H1 (cell line): Measurements from ENCODE around the gene MRM2. TPM values are rescaled to one million over a fixed set of nuclear protein-coding genes. Genes with fewer than 3 reads are reported as not detected.

Experiments
- CTCF ChIA-PET: fragments of 300-600 bp; sonication (Branson Sonifier 250); formaldehyde crosslinking; loops from one replicate; lab custom pipeline; 2021; ENCODE audit not compliant: partially characterized antibody; lab: Charles Lee
- POLR2A ChIA-PET: fragments of 300-600 bp; sonication (Branson Sonifier 250); formaldehyde crosslinking; loops from one replicate; lab custom pipeline; 2021; ENCODE audit warnings: inconsistent platforms; ENCODE audit not compliant: partially characterized antibody; lab: Charles Lee
- DNase-seq, 2 experiments: peaks; one replicate each; pipeline versions ENCODE4 v3.0.0 to v3.0.0-alpha.2; 2010 to 2022; ENCODE audit warnings: low spot score in 2 of 2, low read depth in 1 of 2, mixed read lengths in 1 of 2
- FAIRE-seq: peaks from 2 replicates; lab custom pipeline; 2011; peaks lifted over from hg19 to GRCh38; lab: Jason Lieb, UNC
- H2AFZ ChIP-seq: 2 replicates; pipeline ENCODE4 v1.8.1; 2012; ENCODE audit warnings: low read length, inconsistent platforms
- H2AK5ac ChIP-seq: 2 replicates; pipeline ENCODE4 v1.6.1; 2013; ENCODE audit warnings: low read depth, low read length
- H2BK120ac ChIP-seq: replicated peaks from 2 replicates; pipeline ENCODE3; 2013; ENCODE audit warnings: low read depth, low read length, inconsistent platforms
- H2BK12ac ChIP-seq: 2 replicates; pipeline ENCODE4 v1.6.1; 2013; ENCODE audit warnings: low read depth, low read length
- H2BK15ac ChIP-seq: 2 replicates; pipeline ENCODE4 v1.6.1; 2013; ENCODE audit warnings: low read length
- H2BK20ac ChIP-seq: 2 replicates; pipeline ENCODE4 v1.6.1; 2013; ENCODE audit warnings: low read length
- H2BK5ac ChIP-seq: 2 replicates; pipeline ENCODE4 v1.6.1; 2013; ENCODE audit warnings: low read depth, low read length
- H3K14ac ChIP-seq: 2 replicates; pipeline ENCODE4 v1.6.1; 2013; ENCODE audit warnings: inconsistent platforms; ENCODE audit not compliant: insufficient read length
- H3K18ac ChIP-seq: 2 replicates; pipeline ENCODE4 v1.6.1; 2013; ENCODE audit warnings: low read length; ENCODE audit errors: extremely low read depth
- H3K23ac ChIP-seq: 2 replicates; pipeline ENCODE4 v1.6.1; 2013; ENCODE audit warnings: inconsistent platforms; ENCODE audit not compliant: insufficient read length
- H3K23me2 ChIP-seq: 2 replicates; pipeline ENCODE4 v1.6.1; 2013; ENCODE audit warnings: low read depth, low read length
- H3K27ac ChIP-seq: 2 replicates; pipeline ENCODE4 v1.6.1; 2011; ENCODE audit warnings: low read depth, low read length, inconsistent platforms
- H3K27me3 ChIP-seq, 4 experiments: replicated peaks in 1 of 4; 1 replicate in 1 of 4; 2 replicates in 3 of 4; pipeline versions ENCODE4 v1.6.1 to v1.8.1; 2011 to 2013; ENCODE audit warnings: low read length in 3 of 4, mild to moderate bottlenecking in 3 of 4, inconsistent platforms in 2 of 4, mixed read lengths in 2 of 4, moderate library complexity in 1 of 4; ENCODE audit not compliant: control insufficient read depth in 3 of 4, insufficient read depth in 3 of 4; ENCODE audit errors: extremely low read depth in 1 of 4
- H3K36me3 ChIP-seq, 4 experiments: 2 replicates each; pipeline versions ENCODE4 v1.6.1 to v1.8.1; 2011 to 2013; ENCODE audit warnings: mild to moderate bottlenecking in 4 of 4, low read length in 3 of 4, moderate library complexity in 2 of 4, control low read depth in 1 of 4, inconsistent platforms in 1 of 4; ENCODE audit not compliant: insufficient read depth in 4 of 4, control insufficient read depth in 2 of 4
- H3K4ac ChIP-seq: replicated peaks from 2 replicates; pipeline ENCODE3; 2013; ENCODE audit warnings: low read length, low read depth, mixed read lengths, inconsistent platforms; ENCODE audit not compliant: insufficient read length
- H3K4me1 ChIP-seq, 4 experiments: replicated peaks in 1 of 4; 1 replicate in 1 of 4; 2 replicates in 3 of 4; pipeline versions ENCODE4 v1.6.1 to v1.8.1; 2011 to 2013; ENCODE audit warnings: low read length in 3 of 4, inconsistent platforms in 2 of 4, mixed read lengths in 1 of 4; ENCODE audit not compliant: insufficient read depth in 4 of 4, control insufficient read depth in 3 of 4
- H3K4me2 ChIP-seq, 2 experiments: 2 replicates each; pipeline versions ENCODE4 v1.6.1 to v1.8.1; 2011 to 2013; ENCODE audit warnings: low read depth in 2 of 2, low read length in 2 of 2, control low read depth in 1 of 2, inconsistent platforms in 1 of 2, mild to moderate bottlenecking in 1 of 2; ENCODE audit not compliant: insufficient read depth in 1 of 2
- H3K4me3 ChIP-seq, 4 experiments: fragments of 200-600, 300-600 bp in 1 of 4; sonication (generic), shearing (Covaris generic), sonication (Bioruptor Twin) in 1 of 4; 2 replicates each; pipeline versions ENCODE4 v1.5.1 to v1.8.1; 2011 to 2016; ENCODE audit warnings: low read length in 4 of 4, low read depth in 3 of 4, control low read depth in 2 of 4, inconsistent platforms in 2 of 4, mild to moderate bottlenecking in 2 of 4, mixed read lengths in 1 of 4, moderate library complexity in 1 of 4; ENCODE audit not compliant: insufficient read depth in 2 of 4; ENCODE audit errors: extremely low read depth in 1 of 4
- H3K56ac ChIP-seq: replicated peaks from 2 replicates; pipeline ENCODE3; 2013; ENCODE audit warnings: low read depth, mild to moderate bottlenecking, mixed read lengths, low read length, inconsistent platforms; ENCODE audit not compliant: insufficient read length
- H3K79me1 ChIP-seq: 2 replicates; pipeline ENCODE4 v1.6.1; 2013; ENCODE audit warnings: low read depth, low read length, control low read depth
- H3K79me2 ChIP-seq, 2 experiments: 2 replicates each; pipeline versions ENCODE4 v1.6.1 to v1.8.1; 2012 to 2013; ENCODE audit warnings: low read length in 2 of 2, mild to moderate bottlenecking in 2 of 2, inconsistent platforms in 1 of 2; ENCODE audit not compliant: insufficient read depth in 2 of 2, control insufficient read depth in 1 of 2
- H3K9ac ChIP-seq, 4 experiments: replicated peaks in 1 of 4; 1 replicate in 1 of 4; 2 replicates in 3 of 4; pipeline versions ENCODE4 v1.6.1 to v1.8.1; 2011 to 2013; ENCODE audit warnings: low read depth in 3 of 4, low read length in 3 of 4, control low read depth in 2 of 4, mild to moderate bottlenecking in 2 of 4, moderate library complexity in 2 of 4, inconsistent platforms in 1 of 4; ENCODE audit errors: extremely low read depth in 1 of 4
- H3K9me3 ChIP-seq, 2 experiments: 2 replicates each; pipeline versions ENCODE4 v1.6.1 to v1.8.1; 2012 to 2013; ENCODE audit warnings: mild to moderate bottlenecking in 2 of 2, moderate library complexity in 2 of 2, control low read depth in 1 of 2, inconsistent platforms in 1 of 2, low read depth in 1 of 2, low read length in 1 of 2, mixed read lengths in 1 of 2; ENCODE audit not compliant: insufficient read depth in 2 of 2
- H4K20me1 ChIP-seq, 2 experiments: replicated peaks in 1 of 2; 2 replicates each; pipeline versions ENCODE3 to v1.8.1; 2011 to 2013; ENCODE audit warnings: inconsistent platforms in 2 of 2, low read length in 2 of 2, mild to moderate bottlenecking in 1 of 2; ENCODE audit not compliant: insufficient read depth in 2 of 2, control insufficient read depth in 1 of 2
- H4K5ac ChIP-seq: 2 replicates; pipeline ENCODE4 v1.6.1; 2013; ENCODE audit warnings: low read length, low read depth, mixed read lengths, inconsistent platforms; ENCODE audit not compliant: insufficient read length
- H4K8ac ChIP-seq: 2 replicates; pipeline ENCODE4 v1.8.0; 2013; ENCODE audit warnings: mild to moderate bottlenecking, moderate library complexity, low read length, inconsistent platforms; ENCODE audit not compliant: insufficient read depth; ENCODE audit errors: extremely low read depth
- H4K91ac ChIP-seq: replicated peaks from 2 replicates; pipeline ENCODE3; 2013; ENCODE audit warnings: low read length, mixed read lengths, inconsistent platforms; ENCODE audit not compliant: insufficient read length
- CHD2 ChIP-seq: IDR thresholded peaks from 2 replicates; pipeline ENCODE4 v1.6.1; 2012; ENCODE audit warnings: low read length, improper control_type of control experiment
- RNF2 ChIP-seq: fragments of 200-900, 300-1000 bp; sonication (generic); IDR thresholded peaks from 2 replicates; pipeline ENCODE4 v1.7.1; 2016; ENCODE audit warnings: borderline replicate concordance, low read depth, mild to moderate bottlenecking, antibody characterized with exemption, low read length; ENCODE audit not compliant: poor library complexity, severe bottlenecking; ENCODE audit errors: missing control alignments
- SP1 ChIP-seq: IDR thresholded peaks from 2 replicates; pipeline ENCODE4 v1.6.1; 2011; ENCODE audit warnings: low read depth, low read length
- TCF12 ChIP-seq: IDR thresholded peaks from 2 replicates; pipeline ENCODE4 v1.6.1; 2011; ENCODE audit warnings: low read depth, mild to moderate bottlenecking, low read length
- WGBS, 2 experiments: shearing (Covaris generic) in 1 of 2; methylation state at CpG; one replicate each; pipeline versions ENCODE4 v1.1.6 to v1.1.7; 2013 to 2015; ENCODE audit warnings: low lambda C conversion rate in 2 of 2, mixed read lengths in 2 of 2, inconsistent platforms in 1 of 2, low coverage in 1 of 2, missing lambda C conversion rate in 1 of 2; ENCODE audit not compliant: insufficient replicate concordance in 2 of 2, insufficient coverage in 1 of 2, insufficient read length in 1 of 2; ENCODE audit errors: extremely low coverage in 1 of 2, missing lambda C conversion rate in 1 of 2; 5-methylcytosine and 5-hydroxymethylcytosine counted together
- polyA plus RNA-seq, 7 experiments: library from polyadenylated mRNA; depleted of rRNA in 3 of 7; stranded (reverse) in 5 of 7; unstranded in 2 of 7; fragments of >200 nt in 5 of 7; fragments of 200-250 nt in 2 of 7; gene quantifications; 1 replicate in 5 of 7; 2 replicates in 1 of 7; 4 replicates in 1 of 7; pipeline versions ENCODE4 v1.2.1 to v1.2.3, GENCODE V29; 2011 to 2013; ENCODE audit warnings: missing spikeins in 2 of 7, mixed read lengths in 2 of 7
- total RNA-seq: library from RNA; stranded (reverse); fragmentation: NEBNext Ultra II Directional; extraction: Animal tissue kit (Norgen Biotek cat#: 25700); gene quantifications from 2 replicates; pipeline ENCODE4 v1.2.1, GENCODE V29; 2021

The MRM2 gene
- total and polyA plus RNA-seq, 2 of the 8 experiments (the other 6 are each of a cell fraction or from before 2014, with no cell fraction given) = 17.2 to 38.6 TPM

GRCh38 chr7:2227699-2228098 is 14.3 kb downstream of the MRM2 start:
- CTCF ChIA-PET = interaction anchor here (1.1 to 1.5 kb wide), 2 partner anchors 32 to 93 kb away, joined by 3 read pairs; no protein-coding TSS in a partner anchor
- H3K79me2 ChIP-seq = peaks cover 8 to 59% of the 10 kb centered on the region in 2 experiments

More at GRCh38 chr7:2227699-2228098, 14.3 kb downstream of the MRM2 start:
- Histone ChIP-seq H2BK120ac (no peak overlapping the region), H2BK12ac (no peak overlapping the region), H3K23ac (no peak overlapping the region), H3K4me2 (no peak overlapping the region), H3K4me1 (peaks cover 0 to 2% (median 0%) of the 10 kb centered on the region in 4 experiments; a peak in 1 of 7 replicates), H3K4me3 (no peak overlapping the region), H3K36me3 (peaks cover 6 to 25% (median 18%) of the 10 kb centered on the region in 4 experiments; a peak in 6 of 8 replicates), H3K4ac (no peak overlapping the region), H3K9me3 (no peaks in the 10 kb centered on the region), H2BK5ac (no peak overlapping the region), H4K8ac (no peak overlapping the region), H2AFZ (no peak overlapping the region), H2BK15ac (no peak overlapping the region), H4K5ac (no peak overlapping the region), H3K27me3 (no peaks in the 10 kb centered on the region), H4K91ac (no peak overlapping the region), H4K20me1 (peaks cover 6 to 17% of the 10 kb centered on the region in 2 experiments), H3K18ac (no peak overlapping the region), H3K23me2 (peaks cover 3% of the 10 kb centered on the region; the same call in 1 of the 2 replicates), H3K27ac (no peak overlapping the region), H3K9ac (no peak overlapping the region), H2AK5ac (no peak overlapping the region), H3K56ac (no peak overlapping the region), H2BK20ac (no peak overlapping the region), H3K79me1 (peaks cover 24% of the 10 kb centered on the region), H3K14ac (no peak overlapping the region)
- DNase-seq (no peak), FAIRE-seq (no peak)
- POLR2A ChIA-PET = interaction anchor here (0.6 to 1.0 kb wide), 3 partner anchors 8 to 209 kb away, joined by 3 to 4 read pairs (median 3); no protein-coding TSS in a partner anchor
- TF ChIP-seq TCF12 (no peak), RNF2 (no peak), SP1 (no peak), CHD2 (no peak)
- 95% methylated on average over 15 of the region's 15 CpGs; no CpG with 5 or more reads in 1 of the 2 experiments for WGBS, 2 experiments
